ENCODE measurements around the gene ZBTB20.

Gene ZBTB20

DNA sequence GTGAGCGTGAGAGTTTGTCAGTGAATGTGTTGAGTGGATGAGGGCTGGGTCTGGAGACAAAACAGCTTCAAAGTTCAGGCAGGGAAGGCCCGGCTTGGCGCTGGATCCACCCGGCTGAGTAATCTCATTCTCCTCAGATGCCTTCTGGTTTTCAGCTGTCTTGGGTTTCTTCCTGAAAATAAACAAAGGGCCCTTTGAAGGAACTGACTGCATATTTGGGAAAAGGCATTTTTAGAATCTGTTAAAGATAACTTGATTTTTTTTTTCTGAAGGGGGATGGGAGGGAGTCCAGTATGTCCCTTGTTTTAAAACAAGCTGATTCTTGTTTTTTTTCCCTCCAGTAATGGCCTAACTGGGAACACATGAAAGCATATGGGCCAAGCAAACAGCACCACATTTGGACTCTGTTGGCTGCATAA lies 766.8 kb downstream of the ZBTB20 start:
- H3K4me1 ChIP-seq (ENCODE audit: control insufficient read depth, low read depth, low read length): no peaks in the 10 kb centered on the region
- no peak overlapping the region for H3K27ac ChIP-seq (ENCODE audit: low read depth, low read length)
- H3K4me3 ChIP-seq (ENCODE audit: low read length): no peak overlapping the region

DNA sequence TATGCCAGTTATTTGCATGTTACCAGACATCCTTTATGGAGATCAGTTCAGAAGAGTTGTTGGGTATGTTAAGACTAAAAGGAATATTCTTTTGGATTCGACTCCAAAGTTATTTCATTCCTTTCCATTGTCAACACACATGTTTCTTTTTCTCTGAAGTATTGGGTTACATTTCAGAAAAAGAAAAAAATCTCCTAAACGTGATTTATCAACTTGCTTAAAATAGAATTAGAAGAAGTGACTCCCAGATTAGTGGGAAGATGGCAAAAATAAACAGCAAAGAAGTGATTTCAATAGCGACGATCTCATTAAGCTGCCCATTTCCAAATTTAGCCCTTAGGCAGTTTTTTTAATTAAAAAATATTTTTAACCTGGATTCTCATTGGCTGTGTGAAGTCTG lies 767.8 kb downstream of the ZBTB20 start:
- Histone ChIP-seq H3K4me2 (ENCODE audit: low read length) (no peak overlapping the region), H3K36me3 (ENCODE audit: control insufficient read depth, insufficient read depth, low read length) (no peaks in the 10 kb centered on the region), H3K9ac (ENCODE audit: low read length) (no peak overlapping the region), H2AK5ac (ENCODE audit: low read length) (no peak overlapping the region), H3K4me1 (ENCODE audit: control insufficient read depth, low read depth, low read length) (no peaks in the 10 kb centered on the region), H2BK120ac (ENCODE audit: low read depth, low read length) (no peak overlapping the region), H2BK5ac (ENCODE audit: low read length) (no peak overlapping the region), H4K5ac (ENCODE audit: low read length) (no peak overlapping the region), H3K4ac (ENCODE audit: low read depth, low read length) (no peak overlapping the region), H3K4me3 (ENCODE audit: low read length) (no peak overlapping the region), H4K8ac (ENCODE audit: low read depth, low read length) (no peak overlapping the region), H3K79me2 (ENCODE audit: control insufficient read depth, insufficient read depth, low read length) (no peaks in the 10 kb centered on the region), H3K23ac (ENCODE audit: low read length) (no peak overlapping the region), H3K56ac (ENCODE audit: low read length) (no peak overlapping the region), H2BK15ac (replicated peaks; ENCODE audit: low read depth) (no peak overlapping the region), H3K18ac (ENCODE audit: low read length) (no peak overlapping the region), H3K27ac (ENCODE audit: low read depth, low read length) (no peak overlapping the region), H3K27me3 (ENCODE audit: insufficient read depth, low read length, poor library complexity) (no peaks in the 10 kb centered on the region), H3K79me1 (ENCODE audit: low read length) (no peaks in the 10 kb centered on the region)
- WGBS (ENCODE audit: extremely low coverage, insufficient coverage, low lambda C conversion rate): no CpG with 5 or more reads among the region's 4 CpGs
- no peak for DNase-seq

More for the DNA sequence above, 766.8 kb downstream of the ZBTB20 start:
- WGBS (ENCODE audit: extremely low coverage, insufficient coverage, low lambda C conversion rate): no CpG with 5 or more reads among the region's 4 CpGs
- Histone ChIP-seq H3K36me3 (ENCODE audit: control insufficient read depth, insufficient read depth, low read length) (no peaks in the 10 kb centered on the region), H3K18ac (ENCODE audit: low read length) (no peak overlapping the region), H3K4me2 (ENCODE audit: low read length) (no peak overlapping the region), H3K56ac (ENCODE audit: low read length) (no peak overlapping the region), H3K9ac (ENCODE audit: low read length) (no peak overlapping the region), H3K79me2 (ENCODE audit: control insufficient read depth, insufficient read depth, low read length) (no peaks in the 10 kb centered on the region), H2BK5ac (ENCODE audit: low read length) (no peak overlapping the region), H2AK5ac (ENCODE audit: low read length) (no peak overlapping the region), H3K23ac (ENCODE audit: low read length) (no peak overlapping the region), H2BK120ac (ENCODE audit: low read depth, low read length) (no peak overlapping the region), H3K79me1 (ENCODE audit: low read length) (no peaks in the 10 kb centered on the region), H3K27me3 (ENCODE audit: insufficient read depth, low read length, poor library complexity) (no peaks in the 10 kb centered on the region), H2BK15ac (replicated peaks; ENCODE audit: low read depth) (no peak overlapping the region), H3K4ac (ENCODE audit: low read depth, low read length) (no peak overlapping the region), H4K5ac (ENCODE audit: low read length) (no peak overlapping the region), H4K8ac (ENCODE audit: low read depth, low read length) (no peak overlapping the region)
- DNase-seq: peak; percentile 36

DNA sequence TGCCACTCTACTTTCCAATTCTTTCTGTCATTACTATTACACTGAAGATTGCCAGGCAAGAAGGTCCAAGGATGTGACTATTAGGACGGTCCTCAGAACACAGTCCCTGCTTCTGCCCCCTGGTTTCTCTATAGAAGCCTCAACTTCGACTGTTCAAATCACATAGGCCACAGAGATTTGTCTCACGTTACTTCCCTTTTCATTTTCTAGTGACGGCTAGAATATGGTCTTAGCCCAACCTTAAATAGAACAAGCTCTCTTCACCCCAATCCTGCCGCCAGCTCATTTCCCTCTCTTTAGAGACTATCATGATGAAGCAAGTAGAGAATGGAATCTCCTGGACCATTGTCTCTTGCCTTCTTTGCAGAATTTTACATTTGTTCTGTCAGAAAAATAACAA lies 768.3 kb downstream of the ZBTB20 start:
- WGBS (ENCODE audit: extremely low coverage, insufficient coverage, low lambda C conversion rate): no CpG with 5 or more reads among the region's 5 CpGs
- no peak overlapping the region for H3K23ac ChIP-seq (ENCODE audit: low read length)
- H3K27me3 ChIP-seq (ENCODE audit: insufficient read depth, low read length, poor library complexity): no peaks in the 10 kb centered on the region
- no peak overlapping the region for H2AK5ac ChIP-seq (ENCODE audit: low read length)
- no peak for DNase-seq
- H2BK15ac ChIP-seq (replicated peaks; ENCODE audit: low read depth): no peak overlapping the region
- no peak overlapping the region for H3K18ac ChIP-seq (ENCODE audit: low read length)
- H3K9ac ChIP-seq (ENCODE audit: low read length): no peak overlapping the region
- no peak overlapping the region for H3K4me3 ChIP-seq (ENCODE audit: low read length)
- no peaks in the 10 kb centered on the region for H3K4me1 ChIP-seq (ENCODE audit: control insufficient read depth, low read depth, low read length)
- no peak overlapping the region for H3K4me2 ChIP-seq (ENCODE audit: low read length)
- no peak overlapping the region for H4K5ac ChIP-seq (ENCODE audit: low read length)
- H3K79me1 ChIP-seq (ENCODE audit: low read length): no peaks in the 10 kb centered on the region
- H2BK5ac ChIP-seq (ENCODE audit: low read length): no peak overlapping the region
- H3K4ac ChIP-seq (ENCODE audit: low read depth, low read length): no peak overlapping the region
- no peak overlapping the region for H3K27ac ChIP-seq (ENCODE audit: low read depth, low read length)
- no peaks in the 10 kb centered on the region for H3K36me3 ChIP-seq (ENCODE audit: control insufficient read depth, insufficient read depth, low read length)
- H2BK120ac ChIP-seq (ENCODE audit: low read depth, low read length): no peak overlapping the region
- H3K56ac ChIP-seq (ENCODE audit: low read length): no peak overlapping the region
- no peaks in the 10 kb centered on the region for H3K79me2 ChIP-seq (ENCODE audit: control insufficient read depth, insufficient read depth, low read length)
- H4K8ac ChIP-seq (ENCODE audit: low read depth, low read length): no peak overlapping the region

DNA sequence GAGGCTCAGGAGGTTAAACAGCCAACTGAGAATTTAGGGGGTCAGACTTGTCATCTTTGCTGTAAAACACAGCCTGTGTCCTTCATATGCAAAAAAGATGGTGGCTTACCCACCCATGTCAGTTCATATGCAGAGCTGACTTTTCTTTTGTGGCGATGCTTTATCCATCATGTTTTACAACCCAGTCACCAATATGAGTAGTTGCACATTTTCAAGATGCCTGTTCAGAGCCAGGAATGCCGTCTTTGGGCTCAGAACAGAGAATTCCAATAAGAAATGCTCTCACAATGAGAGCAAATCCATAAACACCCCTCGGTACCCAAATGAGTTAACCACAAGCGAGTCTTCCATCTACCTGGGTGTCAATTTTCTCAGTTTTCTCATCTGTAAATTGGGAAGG lies 769.7 kb downstream of the ZBTB20 start:
- no peak for DNase-seq
- H3K4me1 ChIP-seq (ENCODE audit: control insufficient read depth, low read depth, low read length): no peaks in the 10 kb centered on the region
- no peak overlapping the region for H3K4ac ChIP-seq (ENCODE audit: low read depth, low read length)
- H3K36me3 ChIP-seq (ENCODE audit: control insufficient read depth, insufficient read depth, low read length): no peaks in the 10 kb centered on the region
- H4K8ac ChIP-seq (ENCODE audit: low read depth, low read length): no peak overlapping the region
- H3K4me2 ChIP-seq (ENCODE audit: low read length): no peak overlapping the region
- no peak overlapping the region for H3K56ac ChIP-seq (ENCODE audit: low read length)
- H3K79me2 ChIP-seq (ENCODE audit: control insufficient read depth, insufficient read depth, low read length): no peaks in the 10 kb centered on the region
- no peak overlapping the region for H2BK5ac ChIP-seq (ENCODE audit: low read length)
- H3K9ac ChIP-seq (ENCODE audit: low read length): no peak overlapping the region
- no peak overlapping the region for H3K18ac ChIP-seq (ENCODE audit: low read length)
- no peaks in the 10 kb centered on the region for H3K79me1 ChIP-seq (ENCODE audit: low read length)
- no peak overlapping the region for H4K5ac ChIP-seq (ENCODE audit: low read length)
- H3K27ac ChIP-seq (ENCODE audit: low read depth, low read length): no peak overlapping the region
- H3K4me3 ChIP-seq (ENCODE audit: low read length): no peak overlapping the region
- no peak overlapping the region for H3K23ac ChIP-seq (ENCODE audit: low read length)
- H2AK5ac ChIP-seq (ENCODE audit: low read length): no peak overlapping the region
- WGBS (ENCODE audit: extremely low coverage, insufficient coverage, low lambda C conversion rate): no CpG with 5 or more reads among the region's 4 CpGs
- H3K27me3 ChIP-seq (ENCODE audit: insufficient read depth, low read length, poor library complexity): no peaks in the 10 kb centered on the region
- no peak overlapping the region for H2BK120ac ChIP-seq (ENCODE audit: low read depth, low read length)
- no peak overlapping the region for H2BK15ac ChIP-seq (replicated peaks; ENCODE audit: low read depth)

DNA sequence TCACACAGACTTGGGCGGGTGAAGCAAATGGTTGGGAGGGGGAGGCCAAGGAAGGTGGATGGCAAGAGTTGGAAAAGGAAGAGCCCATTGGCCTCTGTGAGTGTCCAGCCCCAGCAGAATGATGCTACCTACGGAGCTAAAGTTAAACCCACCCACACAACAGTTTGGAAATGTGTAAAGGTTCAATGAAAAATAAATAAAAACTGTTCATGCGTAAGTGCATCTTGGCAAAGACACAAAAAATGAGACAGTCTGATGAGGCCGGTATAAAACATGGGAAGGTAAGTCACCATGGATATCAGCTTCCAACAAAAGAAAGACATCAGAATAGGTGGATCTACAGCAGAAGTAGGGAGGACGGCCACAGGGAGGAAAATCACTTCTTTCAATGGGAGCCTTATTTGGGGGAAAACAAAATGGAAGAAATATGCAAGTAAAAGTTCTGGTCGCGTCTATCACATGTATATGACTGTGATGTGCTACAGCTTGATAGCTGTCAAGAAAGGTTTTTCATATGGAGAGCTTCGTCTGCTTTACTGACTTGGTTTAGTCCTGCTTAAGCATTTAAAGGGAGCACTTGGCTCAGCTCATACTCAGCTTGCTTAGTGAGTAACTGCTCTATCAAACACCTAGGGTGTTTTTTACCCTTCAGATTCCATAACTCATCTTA lies 770.4 kb downstream of the ZBTB20 start:
- no peak for DNase-seq
- no peak overlapping the region for H3K9ac ChIP-seq (ENCODE audit: low read length)
- WGBS (ENCODE audit: extremely low coverage, insufficient coverage, low lambda C conversion rate): no CpG with 5 or more reads among the region's 8 CpGs
- H3K27me3 ChIP-seq (ENCODE audit: insufficient read depth, low read length, poor library complexity): no peaks in the 10 kb centered on the region
- H3K56ac ChIP-seq (ENCODE audit: low read length): no peak overlapping the region
- H3K79me2 ChIP-seq (ENCODE audit: control insufficient read depth, insufficient read depth, low read length): no peaks in the 10 kb centered on the region
- no peak overlapping the region for H3K23ac ChIP-seq (ENCODE audit: low read length)
- H3K4ac ChIP-seq (ENCODE audit: low read depth, low read length): no peak overlapping the region
- no peaks in the 10 kb centered on the region for H3K4me1 ChIP-seq (ENCODE audit: control insufficient read depth, low read depth, low read length)
- H4K8ac ChIP-seq (ENCODE audit: low read depth, low read length): no peak overlapping the region
- H2BK5ac ChIP-seq (ENCODE audit: low read length): no peak overlapping the region
- H2BK120ac ChIP-seq (ENCODE audit: low read depth, low read length): no peak overlapping the region
- no peaks in the 10 kb centered on the region for H3K79me1 ChIP-seq (ENCODE audit: low read length)
- no peak overlapping the region for H4K5ac ChIP-seq (ENCODE audit: low read length)
- H3K27ac ChIP-seq (ENCODE audit: low read depth, low read length): no peak overlapping the region
- H3K4me2 ChIP-seq (ENCODE audit: low read length): no peak overlapping the region
- H3K4me3 ChIP-seq (ENCODE audit: low read length): no peak overlapping the region
- no peak overlapping the region for H3K18ac ChIP-seq (ENCODE audit: low read length)
- H2BK15ac ChIP-seq (replicated peaks; ENCODE audit: low read depth): no peak overlapping the region
- H3K36me3 ChIP-seq (ENCODE audit: control insufficient read depth, insufficient read depth, low read length): no peaks in the 10 kb centered on the region
- H2AK5ac ChIP-seq (ENCODE audit: low read length): no peak overlapping the region
